ENCODE results near the gene DPH6. TPM values are rescaled to one million over a fixed set of nuclear protein-coding genes. Genes with fewer than 3 reads are reported as not detected.
A peak's percentile ranks its signal among the peaks of the same experiment; 100 is the strongest.
"Not testable (repeated sequence)": the region's sequence is repeated elsewhere in the genome, so short reads cannot be mapped to it uniquely, and the experiment has no call there.

The DPH6 gene
- total RNA-seq, 2 donors from 2014 or later, result 9.9 to 16.5 TPM

DNA sequence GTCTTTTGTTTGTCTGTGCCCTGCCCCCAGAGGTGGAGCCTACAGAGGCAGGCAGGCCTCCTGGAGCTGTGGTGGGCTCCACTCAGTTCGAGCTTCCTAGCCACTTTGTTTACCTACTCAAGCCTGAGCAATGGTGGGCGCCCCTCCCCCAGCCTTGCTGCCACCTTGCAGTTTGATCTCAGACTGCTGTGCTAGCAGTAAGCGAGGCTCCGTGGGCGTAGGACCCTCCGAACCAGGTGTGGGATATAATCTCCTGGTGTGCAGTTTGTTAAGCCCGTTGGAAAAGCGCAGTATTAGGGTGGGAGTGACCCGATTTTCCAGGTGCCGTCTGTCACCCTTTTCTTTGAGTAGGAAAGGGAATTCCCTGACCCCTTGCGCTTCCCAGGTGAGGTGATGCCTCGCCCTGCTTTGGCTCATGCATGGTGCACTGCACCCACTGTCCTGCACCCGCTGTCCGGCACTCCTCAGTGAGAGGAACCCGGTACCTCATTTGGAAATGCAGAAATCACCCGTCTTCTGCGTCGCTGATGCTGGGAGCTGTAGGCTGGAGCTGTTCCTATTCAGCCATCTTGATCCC, 154.5 kb downstream of the DPH6 start:
- ATAC-seq; intact Hi-C loops (cut with DNase I); DNase-seq: not testable (repeated sequence)

DNA sequence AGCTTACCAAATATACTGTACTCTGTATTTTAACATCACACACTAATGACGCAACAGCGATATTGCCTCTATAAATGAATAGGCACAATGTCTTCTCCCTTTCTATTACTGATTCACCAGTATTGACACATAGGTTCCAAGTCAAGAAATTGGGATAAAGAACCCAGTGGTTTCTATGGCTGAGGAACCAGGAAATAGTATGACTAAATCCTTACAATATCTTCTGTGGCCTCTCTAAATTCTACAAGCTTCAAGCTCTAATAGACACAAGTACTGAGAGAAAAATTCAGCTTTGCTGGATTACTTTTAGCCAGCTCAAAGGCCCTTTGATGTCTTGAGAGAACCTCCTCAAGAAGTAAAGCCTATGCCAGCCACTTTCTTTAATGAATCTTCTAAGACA, 162.5 kb downstream of the DPH6 start:
- DNase-seq, result no peak
- intact Hi-C loops (cut with DNase I), result no loop called here
- ATAC-seq, result no peak

DNA sequence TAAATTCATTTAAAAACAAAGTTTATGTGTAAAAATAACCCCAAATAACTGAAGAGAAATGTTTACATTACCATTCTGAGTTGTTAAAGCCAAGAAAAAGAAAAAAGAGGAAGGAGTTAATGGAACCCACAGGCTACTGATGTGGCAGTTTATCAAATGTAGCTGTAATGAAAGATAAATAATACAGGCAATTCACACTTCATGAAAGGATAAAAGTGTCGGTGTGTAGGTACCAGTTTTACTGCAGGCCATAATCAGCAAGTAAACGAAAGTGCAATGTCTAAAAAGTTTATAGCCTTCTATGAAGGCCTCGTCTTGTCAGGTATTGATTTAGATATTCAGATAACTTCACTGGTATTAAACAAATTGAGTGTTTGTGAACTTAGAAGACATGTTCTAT, 164.6 kb downstream of the DPH6 start:
- intact Hi-C loops (cut with DNase I), result no loop called here
- ATAC-seq, result no peak
- no peak for DNase-seq

DNA sequence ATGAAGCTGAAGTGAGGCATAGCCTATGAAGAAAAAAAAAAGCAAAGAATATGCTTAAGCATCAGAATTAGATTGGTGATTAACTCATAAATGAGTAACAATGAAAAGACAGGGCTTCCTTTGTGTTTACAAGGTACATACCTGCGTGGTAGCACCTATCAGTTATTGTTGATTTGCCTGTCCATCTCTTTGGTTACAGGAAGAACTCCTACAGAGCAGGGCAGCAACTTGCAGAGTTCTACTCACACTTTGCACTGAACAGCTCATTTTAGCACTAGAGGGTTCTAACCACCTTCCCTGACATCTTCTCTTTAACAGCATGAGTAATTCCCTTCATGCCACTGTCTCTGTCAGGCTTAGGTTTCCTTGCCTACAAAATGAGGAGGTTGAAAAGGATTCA, 166.0 kb downstream of the DPH6 start:
- DNase-seq (no peak), ATAC-seq (no peak)
- intact Hi-C loops (cut with DNase I), result no loop called here

DNA sequence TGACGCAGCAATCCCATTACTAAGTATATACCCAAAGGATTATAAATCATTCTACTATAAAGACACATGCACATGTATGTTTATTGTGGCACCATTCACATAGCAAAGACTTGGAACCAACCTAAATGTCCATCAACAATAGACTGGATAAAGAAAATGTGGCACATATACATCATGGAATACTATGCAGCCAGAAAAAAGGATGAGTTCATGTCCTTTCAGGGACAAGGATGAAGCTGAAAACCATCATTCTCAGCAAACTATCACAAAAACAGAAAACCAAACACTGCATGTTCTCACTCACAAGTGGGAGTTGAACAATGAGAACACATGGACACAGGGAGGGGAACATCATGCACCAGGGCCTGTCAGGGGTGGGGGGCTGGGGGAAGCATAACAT, 167.5 kb downstream of the DPH6 start:
- DNase-seq; ATAC-seq; intact Hi-C loops (cut with DNase I): not testable (repeated sequence)

DNA sequence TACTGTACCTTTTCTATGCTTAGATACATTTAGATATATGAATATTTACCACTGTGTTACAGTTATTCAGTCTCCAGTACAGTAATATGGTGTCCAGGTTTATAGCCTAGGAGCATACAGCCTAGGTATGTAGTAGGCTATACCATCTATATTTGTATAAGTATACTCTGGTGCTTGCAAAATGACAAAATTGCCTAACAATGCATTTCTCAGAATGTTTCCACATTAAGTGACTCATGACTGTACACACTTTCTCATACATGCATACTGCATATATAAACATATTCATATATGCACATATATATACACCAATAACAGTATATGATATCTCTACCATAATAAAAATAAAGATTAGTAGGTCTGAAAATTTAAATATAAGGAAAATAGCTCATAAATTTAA, 169.3 kb downstream of the DPH6 start:
- ATAC-seq (no peak), DNase-seq (no peak)
- intact Hi-C loops (cut with DNase I), result no loop called here

DNA sequence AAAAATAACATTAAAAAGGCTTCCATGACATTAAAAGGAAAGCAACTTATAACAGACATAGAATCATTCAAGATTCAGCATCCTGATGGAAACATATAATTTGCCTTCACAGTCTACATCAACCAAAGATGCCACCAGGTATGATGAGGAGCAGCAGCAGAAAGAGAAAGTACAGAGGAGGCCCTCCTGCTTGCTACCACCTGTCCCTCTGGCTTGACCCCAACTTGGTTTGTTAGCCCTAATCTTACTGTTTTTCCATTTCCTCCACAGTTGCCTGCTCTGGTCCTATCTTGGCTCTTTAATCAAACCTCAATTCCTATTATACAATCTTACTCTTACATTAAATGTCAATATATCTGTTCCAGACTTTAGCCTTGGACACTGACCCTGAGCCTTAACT, 171.3 kb downstream of the DPH6 start:
- intact Hi-C loops (cut with DNase I), result no loop called here
- no peak for DNase-seq

DNA sequence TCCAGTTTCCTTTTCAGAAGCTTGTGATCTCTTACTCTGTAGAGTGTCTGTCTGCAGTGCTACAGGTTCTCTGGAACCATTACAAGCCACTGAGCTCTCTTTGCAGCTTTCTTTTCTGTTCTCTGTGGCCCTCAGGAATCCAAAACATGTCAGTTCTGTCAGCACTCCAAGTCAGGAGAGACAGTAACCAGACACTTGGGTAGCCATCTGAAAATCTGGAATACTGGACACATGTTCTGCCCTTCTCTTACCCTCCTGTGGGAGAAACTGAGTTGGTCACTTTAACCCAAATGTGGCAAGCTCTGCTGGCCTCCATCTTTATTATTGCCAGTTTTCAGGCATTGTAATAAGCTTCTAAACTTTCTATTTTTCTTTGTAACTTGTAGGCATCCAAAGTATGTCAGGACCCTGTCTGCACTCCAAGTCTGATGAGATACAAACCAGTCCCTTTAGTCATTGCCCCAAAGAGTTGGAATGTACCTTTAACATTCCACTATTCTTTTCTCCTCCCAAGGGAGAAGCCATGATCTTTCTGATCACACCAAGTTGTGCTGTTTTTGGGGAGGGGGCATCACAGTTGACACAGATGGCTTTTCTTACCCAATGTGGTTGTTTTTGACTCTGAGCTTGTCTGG, 183.7 kb downstream of the DPH6 start:
- intact Hi-C loops (cut with DNase I), result no loop called here
- ATAC-seq (peak; percentile 44 to 67), DNase-seq (no peak)

More for the DNA sequence above, 171.3 kb downstream of the DPH6 start:
- ATAC-seq, result no peak

DNA sequence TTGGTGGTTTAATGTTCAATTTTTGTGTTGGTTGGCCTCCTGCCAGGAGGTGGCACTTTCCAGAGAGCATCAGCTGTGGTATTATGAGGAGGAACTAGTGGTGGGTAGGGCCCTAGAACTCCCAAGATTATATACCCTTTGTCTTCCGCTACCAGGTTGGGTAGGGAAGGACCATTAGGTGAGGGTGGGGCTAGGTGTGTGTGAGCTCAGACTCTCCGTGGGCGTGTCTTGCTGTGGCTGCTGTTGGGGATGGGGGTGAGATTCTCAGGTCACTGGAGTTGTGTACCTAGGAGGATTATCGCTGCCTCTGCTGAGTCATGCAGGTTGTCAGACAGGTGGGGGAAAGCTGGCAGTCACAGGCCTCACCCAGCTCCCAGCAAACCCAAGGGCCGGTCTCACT, 187.1 kb downstream of the DPH6 start:
- ATAC-seq, result no peak
- intact Hi-C loops (cut with DNase I), result no loop called here
- no peak for DNase-seq

DNA sequence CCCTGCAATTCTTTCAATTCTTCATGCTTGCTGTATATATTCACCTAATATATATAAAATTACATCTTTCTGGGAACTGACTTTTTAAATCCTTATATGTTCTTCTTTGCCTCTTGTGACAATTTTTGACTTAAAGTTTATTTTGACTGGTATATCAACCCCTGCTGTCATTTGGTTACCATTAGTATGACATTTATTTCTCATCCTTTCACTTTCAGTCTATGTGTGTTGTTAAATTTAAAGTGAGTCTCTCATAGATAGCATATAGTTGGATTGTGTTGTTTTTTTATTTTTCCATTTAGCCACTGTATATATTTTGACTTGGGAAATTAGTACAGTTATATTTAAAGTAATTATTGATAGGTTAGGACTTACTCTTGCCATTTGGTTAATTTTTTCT, 194.9 kb downstream of the DPH6 start:
- DNase-seq, result no peak
- ATAC-seq, result no peak
- intact Hi-C loops (cut with DNase I), result no loop called here

DNA sequence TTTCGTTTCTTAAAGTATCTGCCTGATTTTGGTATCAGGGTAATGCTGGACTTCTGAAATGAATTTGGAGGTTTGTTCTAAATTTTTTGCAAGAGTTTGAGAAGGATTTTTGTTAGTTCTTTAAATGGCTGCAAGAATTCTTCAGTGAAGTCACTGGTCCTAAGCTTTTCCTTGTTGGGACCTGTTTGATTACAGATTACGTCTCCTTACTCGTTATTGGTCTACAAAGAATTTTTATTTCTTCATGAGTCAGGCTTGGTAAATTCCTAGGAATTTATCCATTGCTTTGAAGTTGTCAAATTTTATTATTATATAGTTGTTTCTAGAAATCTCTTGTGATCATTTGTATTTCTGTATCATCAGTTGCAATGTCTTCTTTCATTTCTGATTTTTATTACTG, 196.0 kb downstream of the DPH6 start:
- ATAC-seq (no peak), DNase-seq (no peak)
- intact Hi-C loops (cut with DNase I), result no loop called here

DNA sequence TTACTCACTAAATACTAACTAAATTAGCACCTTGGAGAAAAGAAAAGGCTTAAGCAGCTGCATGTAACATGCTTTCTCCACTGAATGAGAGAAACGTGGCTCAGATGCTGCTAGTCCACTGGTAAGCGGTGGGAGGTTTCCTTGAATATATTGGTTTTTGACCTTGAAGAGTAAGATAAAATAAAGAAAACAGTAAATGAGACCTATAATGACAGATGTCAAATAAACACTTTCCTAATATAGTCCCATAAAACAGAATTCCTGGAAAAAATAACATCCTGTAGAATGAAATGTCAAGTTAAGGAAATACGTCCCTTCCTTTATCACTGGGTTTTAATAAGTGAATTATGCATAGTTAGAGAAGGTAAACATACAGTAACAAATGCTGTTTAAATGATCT, 215.0 kb downstream of the DPH6 start:
- ATAC-seq (no peak), DNase-seq (no peak)
- intact Hi-C loops (cut with DNase I), result no loop called here

DNA sequence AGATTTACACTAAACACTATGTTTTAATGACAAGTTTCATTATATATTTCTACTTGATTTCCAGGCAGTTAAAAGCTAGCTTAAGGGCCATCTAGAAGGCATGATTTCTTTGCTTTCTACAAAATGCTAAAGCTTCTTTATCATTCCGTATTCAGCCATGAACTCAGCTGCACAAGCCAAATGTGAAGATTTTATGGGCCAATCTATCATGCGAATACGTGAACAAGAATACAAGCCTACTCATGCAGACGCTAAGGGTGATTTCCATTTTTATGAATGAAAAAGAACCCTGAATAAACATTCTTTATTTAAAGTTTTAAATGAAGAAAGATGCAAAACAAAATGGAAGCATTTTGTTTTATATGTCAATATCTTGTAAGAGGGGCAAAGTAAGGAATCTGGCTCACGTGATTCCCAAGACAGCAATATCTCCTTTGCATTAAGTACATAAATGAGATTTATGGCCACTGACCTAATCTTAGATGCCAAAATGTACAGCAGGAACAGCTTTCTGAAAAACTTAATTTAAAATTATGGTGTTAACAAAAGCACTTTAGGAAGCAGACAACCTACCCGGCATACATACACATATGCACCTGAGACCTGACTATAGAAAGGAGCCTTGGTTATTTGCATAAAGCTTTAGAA, 215.8 kb downstream of the DPH6 start:
- intact Hi-C loops (cut with DNase I), result no loop called here
- DNase-seq, result no peak
- ATAC-seq, result no peak

DNA sequence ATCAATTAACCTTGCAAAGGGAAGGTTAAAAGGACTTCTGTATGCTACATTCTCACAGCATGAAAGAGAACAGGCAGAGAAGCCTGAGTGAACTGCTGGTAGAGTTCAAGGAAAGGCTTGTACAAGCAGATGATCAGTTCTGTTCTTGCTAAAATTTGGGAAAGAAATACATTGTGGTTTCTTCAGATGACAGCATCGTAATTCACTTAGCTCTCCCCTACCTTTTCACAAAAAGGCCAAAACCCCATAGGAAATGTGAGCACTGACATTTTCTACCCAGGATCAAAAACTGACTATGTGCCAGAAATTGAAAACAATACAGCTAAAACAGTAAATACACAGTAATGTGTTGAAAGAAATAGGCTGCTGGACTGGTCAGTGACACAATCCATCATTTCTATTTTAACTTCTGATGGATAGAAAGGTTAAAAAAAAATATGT, 216.4 kb downstream of the DPH6 start:
- no peak for DNase-seq
- no peak for ATAC-seq
- intact Hi-C loops (cut with DNase I), result no loop called here

DNA sequence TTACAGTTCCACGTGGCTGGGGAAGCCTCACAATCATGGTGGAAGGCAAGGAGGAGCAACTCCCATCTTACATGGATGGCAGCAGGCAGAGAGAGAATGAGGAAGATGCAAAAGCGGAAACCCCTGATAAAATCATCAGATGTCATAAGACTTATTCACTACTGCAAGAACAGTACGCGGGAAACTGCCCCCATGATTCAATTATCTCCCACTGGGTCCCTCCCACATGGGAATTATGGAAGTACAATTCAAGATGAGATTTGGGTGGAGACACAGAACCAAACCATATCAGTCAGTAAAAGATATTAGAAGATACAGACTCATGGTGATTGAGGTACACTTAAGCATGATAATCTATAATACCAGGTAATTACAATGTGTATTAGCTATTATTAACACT, 217.1 kb downstream of the DPH6 start:
- DNase-seq; intact Hi-C loops (cut with DNase I); ATAC-seq: not testable (repeated sequence)

DNA sequence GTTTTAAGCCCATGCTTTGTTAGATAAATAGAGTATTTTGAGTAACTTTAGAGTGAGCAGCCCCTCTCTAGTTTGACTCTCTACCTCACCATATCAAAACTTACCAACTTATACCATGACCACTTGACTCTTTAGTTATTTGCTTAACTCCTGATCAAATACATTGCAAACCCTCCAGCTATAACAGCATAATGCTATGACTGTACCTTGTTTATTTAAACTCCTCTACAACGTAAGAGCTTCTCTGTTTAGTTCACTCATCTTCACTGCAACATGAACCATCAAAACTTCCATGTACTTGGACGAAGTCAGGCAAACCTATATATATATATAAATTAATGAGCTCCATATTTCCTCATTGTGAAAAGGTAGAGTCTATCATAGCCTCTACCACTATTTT, 218.2 kb downstream of the DPH6 start:
- intact Hi-C loops (cut with DNase I), result no loop called here
- ATAC-seq (no peak), DNase-seq (no peak)

DNA sequence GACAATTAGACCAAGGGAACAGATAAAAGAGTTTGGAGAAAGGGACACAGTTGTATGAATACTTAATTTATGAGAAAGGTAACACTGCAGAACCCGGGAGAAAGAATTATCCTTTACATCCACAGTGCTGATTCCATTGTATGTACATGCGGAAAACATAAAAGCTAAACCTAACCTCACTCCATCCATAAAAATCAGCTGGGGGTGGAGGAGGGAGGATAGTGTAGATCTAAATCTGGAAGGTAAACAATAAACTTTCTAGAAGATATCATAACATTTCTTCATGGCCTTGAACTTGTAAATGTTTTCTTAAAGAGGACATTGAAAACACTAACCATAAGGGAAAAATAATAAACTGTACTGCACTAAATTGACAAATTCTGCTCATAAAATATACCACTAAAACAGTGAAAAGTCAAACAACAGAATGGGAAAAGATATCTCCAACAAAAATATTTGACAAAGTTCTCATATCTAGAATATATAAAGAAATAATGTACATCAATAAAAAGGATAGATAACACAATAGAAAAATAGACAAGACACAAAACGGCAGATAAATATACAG, 220.5 kb downstream of the DPH6 start:
- DNase-seq, result no peak
- intact Hi-C loops (cut with DNase I), result no loop called here

DNA sequence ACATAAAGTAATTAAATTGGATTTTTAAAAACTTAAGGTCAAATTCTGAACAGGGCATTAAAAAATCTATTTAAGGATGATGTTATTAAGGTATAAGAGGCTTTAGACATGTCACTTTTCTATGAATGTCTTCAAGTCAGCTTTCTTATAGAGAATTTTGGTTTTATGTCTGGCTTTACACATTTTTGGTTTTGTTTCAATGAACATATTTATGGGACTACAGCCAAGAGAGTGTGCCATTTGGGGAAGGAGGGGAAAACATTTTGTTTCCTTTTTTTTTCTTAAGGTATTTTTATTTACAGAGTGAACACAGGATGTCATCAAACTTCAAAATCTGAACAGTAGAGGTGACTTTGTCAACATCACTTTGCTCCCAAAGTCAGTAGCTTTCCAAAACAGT, 222.8 kb downstream of the DPH6 start:
- no peak for DNase-seq
- ATAC-seq, result no peak
- intact Hi-C loops (cut with DNase I), result no loop called here

More for the DNA sequence above, 220.5 kb downstream of the DPH6 start:
- ATAC-seq, result no peak

DNA sequence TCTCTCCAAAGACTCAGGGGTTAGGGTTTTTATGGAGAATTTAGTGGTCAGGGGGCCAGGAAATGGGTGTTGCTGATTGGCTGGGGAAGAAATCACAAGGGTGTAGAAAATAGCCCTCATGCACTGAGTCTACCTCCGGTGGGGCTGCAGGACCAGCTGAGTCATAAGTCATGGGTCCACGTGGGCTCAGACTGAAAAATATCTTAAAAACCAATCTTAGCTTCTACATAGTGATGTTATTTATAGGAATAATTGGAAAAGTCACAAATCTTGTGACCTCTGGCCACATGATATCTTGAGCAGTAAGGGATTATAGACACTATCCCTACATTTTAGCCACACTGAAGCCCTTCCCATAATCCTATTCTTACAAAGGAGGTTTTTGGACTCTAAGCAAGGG, 224.0 kb downstream of the DPH6 start:
- intact Hi-C loops (cut with DNase I), result no loop called here
- DNase-seq (no peak), ATAC-seq (no peak)

DNA sequence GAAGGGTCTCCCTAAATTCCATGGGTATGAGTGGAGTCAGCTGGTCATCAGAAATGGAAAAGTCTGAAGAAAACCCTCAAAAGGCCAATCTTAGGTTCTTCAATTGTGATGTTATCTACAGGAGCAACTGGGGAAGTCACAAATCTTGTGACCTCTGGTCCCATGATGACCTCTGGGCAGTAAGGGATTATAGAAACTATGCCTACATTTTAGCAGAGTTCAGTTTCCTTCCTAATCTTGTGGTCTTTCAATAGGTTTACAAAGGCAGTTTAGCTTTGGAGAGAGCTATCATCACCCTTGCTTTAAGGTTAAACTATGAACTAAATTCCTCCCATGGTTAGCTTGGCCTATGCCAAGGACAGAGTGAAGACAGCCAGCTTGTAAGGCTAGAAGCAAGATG, 225.1 kb downstream of the DPH6 start:
- ATAC-seq (no peak), DNase-seq (no peak)
- intact Hi-C loops (cut with DNase I), result no loop called here

Data from left cardiac atrium (tissue), 4 donors.